Smooth muscle cell of the pulmonary artery (primary cell): ENCODE measurements around the gene AVEN. TPM values are rescaled to one million over a fixed set of nuclear protein-coding genes. Genes with fewer than 3 reads are reported as not detected.

Source experiments
- total RNA-seq: library from RNA; depleted of rRNA; stranded (reverse); fragments of >200 nt; gene quantifications from 2 replicates; pipeline ENCODE4 v1.2.3, GENCODE V29; 2014

The AVEN gene, protein sequence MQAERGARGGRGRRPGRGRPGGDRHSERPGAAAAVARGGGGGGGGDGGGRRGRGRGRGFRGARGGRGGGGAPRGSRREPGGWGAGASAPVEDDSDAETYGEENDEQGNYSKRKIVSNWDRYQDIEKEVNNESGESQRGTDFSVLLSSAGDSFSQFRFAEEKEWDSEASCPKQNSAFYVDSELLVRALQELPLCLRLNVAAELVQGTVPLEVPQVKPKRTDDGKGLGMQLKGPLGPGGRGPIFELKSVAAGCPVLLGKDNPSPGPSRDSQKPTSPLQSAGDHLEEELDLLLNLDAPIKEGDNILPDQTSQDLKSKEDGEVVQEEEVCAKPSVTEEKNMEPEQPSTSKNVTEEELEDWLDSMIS
- 22.1 and 37.6 TPM in 2 replicates for total RNA-seq

DNA sequence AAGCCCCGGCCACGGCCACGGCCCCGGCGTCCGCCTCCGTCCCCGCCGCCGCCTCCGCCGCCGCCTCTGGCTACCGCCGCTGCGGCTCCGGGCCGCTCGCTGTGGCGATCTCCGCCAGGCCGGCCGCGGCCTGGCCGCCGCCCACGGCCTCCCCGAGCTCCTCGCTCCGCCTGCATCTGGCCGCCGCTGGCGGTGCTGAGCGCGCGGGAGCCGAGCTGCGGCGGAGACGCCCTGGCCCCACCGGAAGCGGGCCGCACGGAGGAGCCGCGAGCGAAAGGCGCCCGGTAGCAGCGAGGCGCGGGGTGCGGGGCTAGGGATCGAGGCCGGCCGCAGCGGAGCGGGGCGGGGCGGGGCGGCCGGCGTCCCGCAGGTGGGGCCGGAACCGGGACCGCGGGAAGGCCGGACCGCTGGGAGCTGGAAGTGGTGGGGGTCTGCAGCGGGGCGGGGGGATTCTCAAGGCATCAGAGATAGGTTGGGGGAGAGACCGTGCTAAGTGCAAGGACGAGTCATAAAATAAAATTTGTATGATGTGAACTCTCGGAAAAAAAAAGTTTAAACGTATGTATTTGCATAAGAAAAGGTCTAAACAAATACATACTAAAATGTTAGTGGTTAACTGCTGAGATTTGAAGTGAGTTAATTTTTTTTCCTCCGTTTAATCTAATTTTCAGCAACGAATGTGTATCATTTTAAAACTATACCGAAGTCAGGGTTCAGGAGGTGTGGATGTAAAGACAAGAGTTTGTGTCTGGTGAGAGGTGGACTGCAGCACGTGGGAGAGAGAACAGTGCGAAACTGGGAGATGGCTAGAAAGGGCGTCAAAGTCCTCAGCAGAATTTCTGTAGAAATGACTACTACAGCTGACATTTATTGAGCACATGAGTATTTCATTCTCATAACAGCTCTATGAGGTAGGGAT lies at the start of gene AVEN:
Gene AVEN (minus strand): TSS at position 334 of the 919 bp plus-strand sequence. CDS start 158 bp downstream, at position 176.

DNA sequence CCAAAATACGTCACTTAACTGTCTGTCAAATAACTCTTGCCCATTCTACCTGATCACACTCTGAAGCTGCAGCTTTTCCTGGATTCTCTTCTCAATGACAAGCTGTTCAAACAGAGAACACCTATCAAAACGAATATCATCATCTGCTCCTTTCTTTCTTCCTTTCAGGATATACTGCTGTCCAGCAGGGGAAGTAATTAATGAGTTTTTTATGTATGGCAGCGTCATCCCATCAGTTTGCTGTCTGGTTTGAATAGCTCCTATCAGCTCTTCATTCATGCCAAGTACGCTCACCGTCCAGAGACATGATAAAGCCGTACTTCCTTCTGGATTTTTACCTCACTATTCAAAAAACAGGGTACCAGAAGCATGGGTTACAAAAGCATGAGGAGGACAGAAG lies 70.8 kb downstream of the AVEN start, which contains the start of gene CHRM5:
Gene CHRM5 (plus strand): TSS at position 274 of the 400 bp plus-strand sequence. CDS start 94,221 bp downstream, outside the sequence.

Other genes starting within 250 kb of the AVEN start
- 0.07 TPM in 1 of 2 replicates, not detected in the other for gene CHRM5, start 70.7 kb downstream of the AVEN start, total RNA-seq
- 60.2 and 62.6 TPM in 2 replicates for gene EMC7, start 62.7 kb upstream of the AVEN start, total RNA-seq
- gene PGBD4, start 62.9 kb upstream of the AVEN start, total RNA-seq: 3.6 and 3.9 TPM in 2 replicates
- gene KATNBL1, start 170.9 kb upstream of the AVEN start, total RNA-seq: 31.6 and 35.9 TPM in 2 replicates
- 155 and 182 TPM in 2 replicates for gene EMC4, start 185.8 kb upstream of the AVEN start, total RNA-seq